Left hindlimb (tissue), 1 donor: Measurements from ENCODE around the gene DYNC1I1.

Experiments
- DNase-seq: peaks from one replicate; pipeline ENCODE4 v3.0.0-alpha.2; 2018

The DYNC1I1 gene

GRCh38 chr7:96090756-96091155 lies 318.4 kb downstream of the DYNC1I1 start:
- DNase-seq: no peak

GRCh38 chr7:96093435-96093834 lies 321.1 kb downstream of the DYNC1I1 start:
- DNase-seq: no peak

GRCh38 chr7:96097835-96098234 lies 325.5 kb downstream of the DYNC1I1 start:
- no peak for DNase-seq

GRCh38 chr7:96100737-96101136 lies 328.4 kb downstream of the DYNC1I1 start:
- peak; percentile 36 for DNase-seq

GRCh38 chr7:96102096-96102811 lies 329.9 kb downstream of the DYNC1I1 start:
- no peak for DNase-seq

- DNase-seq: no peak
Measured at GRCh38 chr7:96104984-96105383, 332.6 kb downstream of the DYNC1I1 start.

- no peak for DNase-seq
Measured at GRCh38 chr7:96111405-96111804, 339.1 kb downstream of the DYNC1I1 start.

GRCh38 chr7:96114190-96114589 lies 341.8 kb downstream of the DYNC1I1 start:
- no peak for DNase-seq

GRCh38 chr7:96116173-96116572 lies 343.8 kb downstream of the DYNC1I1 start:
- DNase-seq: no peak

- DNase-seq: peak; percentile 63
Measured at GRCh38 chr7:96118449-96119001, 346.2 kb downstream of the DYNC1I1 start.

- no peak for DNase-seq
Measured at GRCh38 chr7:96120445-96121225, 348.3 kb downstream of the DYNC1I1 start.

GRCh38 chr7:96121752-96122151 lies 349.4 kb downstream of the DYNC1I1 start:
- DNase-seq: no peak

- DNase-seq: no peak
Measured at GRCh38 chr7:96122746-96123145, 350.4 kb downstream of the DYNC1I1 start.

- DNase-seq: no peak
Measured at GRCh38 chr7:96126382-96126781, 354.0 kb downstream of the DYNC1I1 start.

- no peak for DNase-seq
Measured at GRCh38 chr7:96127746-96128145, 355.4 kb downstream of the DYNC1I1 start.

- no peak for DNase-seq
Measured at GRCh38 chr7:96131525-96131924, 359.2 kb downstream of the DYNC1I1 start.

GRCh38 chr7:96135241-96135640 lies 362.9 kb downstream of the DYNC1I1 start:
- DNase-seq: no peak

- DNase-seq: no peak
Measured at GRCh38 chr7:96136600-96137239, 364.4 kb downstream of the DYNC1I1 start.

- no peak for DNase-seq
Measured at GRCh38 chr7:96143495-96144259, 371.3 kb downstream of the DYNC1I1 start.

- no peak for DNase-seq
Measured at GRCh38 chr7:96144260-96144526, 371.8 kb downstream of the DYNC1I1 start.
